H9 (cell line): ENCODE measurements around the gene OXTR. TPM values are rescaled to one million over a fixed set of nuclear protein-coding genes. Genes with fewer than 3 reads are reported as not detected.

ENCODE experiments used
- DNase-seq: peaks from one replicate; pipeline ENCODE4 v3.0.0-alpha.2; 2017
- H2AFZ ChIP-seq: one replicate; pipeline ENCODE4 v1.6.1; 2013; ENCODE audit warnings: mild to moderate bottlenecking, low read length, control low read depth, moderate library complexity
- H2AK5ac ChIP-seq: 2 replicates; pipeline ENCODE4 v1.6.1; 2013; ENCODE audit warnings: low read length, control low read depth, mixed read lengths; ENCODE audit not compliant: insufficient read length
- H2BK120ac ChIP-seq: one replicate; pipeline ENCODE4 v1.6.1; 2013; ENCODE audit warnings: low read depth, mild to moderate bottlenecking, low read length, control low read depth, inconsistent platforms; ENCODE audit not compliant: poor library complexity, severe bottlenecking
- H2BK12ac ChIP-seq: 2 replicates; pipeline ENCODE4 v1.6.1; 2013; ENCODE audit warnings: low read length, control low read depth, mixed read lengths, low read depth; ENCODE audit not compliant: insufficient read length
- H2BK15ac ChIP-seq: 2 replicates; pipeline ENCODE4 v1.6.1; 2013; ENCODE audit warnings: low read depth, low read length, control low read depth
- H2BK20ac ChIP-seq: one replicate; pipeline ENCODE4 v1.6.1; 2013; ENCODE audit warnings: low read depth, mild to moderate bottlenecking, low read length, control low read depth, inconsistent platforms; ENCODE audit not compliant: poor library complexity, severe bottlenecking
- H2BK5ac ChIP-seq: 2 replicates; pipeline ENCODE4 v1.6.1; 2013; ENCODE audit warnings: low read length, control low read depth, mixed read lengths; ENCODE audit not compliant: insufficient read length
- H3K14ac ChIP-seq: 2 replicates; pipeline ENCODE4 v1.6.1; 2013; ENCODE audit warnings: low read length, control low read depth; ENCODE audit not compliant: insufficient read depth
- H3K18ac ChIP-seq: 2 replicates; pipeline ENCODE4 v1.6.1; 2013; ENCODE audit warnings: low read depth, mild to moderate bottlenecking, mixed read lengths, low read length, control low read depth; ENCODE audit not compliant: insufficient read length
- H3K23ac ChIP-seq: 2 replicates; pipeline ENCODE4 v1.6.1; 2013; ENCODE audit warnings: low read length, control low read depth, mixed read lengths, low read depth; ENCODE audit not compliant: insufficient read length
- H3K23me2 ChIP-seq: 2 replicates; pipeline ENCODE4 v1.6.1; 2013; ENCODE audit warnings: low read depth, mild to moderate bottlenecking, mixed read lengths, low read length, control low read depth; ENCODE audit not compliant: insufficient read length, poor library complexity, severe bottlenecking
- H3K27ac ChIP-seq: 2 replicates; pipeline ENCODE4 v1.5.1; 2013; ENCODE audit warnings: low read length, control low read depth, mixed read lengths, low read depth; ENCODE audit not compliant: insufficient read length
- H3K27me3 ChIP-seq: 2 replicates; pipeline ENCODE4 v1.6.1; 2013; ENCODE audit warnings: low read length, control low read depth, inconsistent platforms; ENCODE audit not compliant: insufficient read depth
- H3K4ac ChIP-seq: 2 replicates; pipeline ENCODE4 v1.6.1; 2013; ENCODE audit warnings: low read depth, mild to moderate bottlenecking, control low read depth, inconsistent platforms, low read length, moderate library complexity
- H3K4me1 ChIP-seq: 2 replicates; pipeline ENCODE4 v1.6.1; 2013; ENCODE audit warnings: low read length, control low read depth, inconsistent platforms; ENCODE audit not compliant: insufficient read depth
- H3K4me2 ChIP-seq: 2 replicates; pipeline ENCODE4 v1.6.1; 2013; ENCODE audit warnings: low read length, control low read depth, mixed read lengths; ENCODE audit not compliant: insufficient read length, insufficient read depth
- H3K56ac ChIP-seq: 2 replicates; pipeline ENCODE4 v1.6.1; 2013; ENCODE audit warnings: low read depth, mild to moderate bottlenecking, mixed read lengths, low read length, control low read depth; ENCODE audit not compliant: insufficient read length
- H3K79me1 ChIP-seq: 2 replicates; pipeline ENCODE4 v1.6.1; 2013; ENCODE audit warnings: low read depth, mild to moderate bottlenecking, moderate library complexity, low read length, control low read depth, inconsistent platforms; ENCODE audit not compliant: insufficient read depth, poor library complexity, severe bottlenecking
- H3K79me2 ChIP-seq: 2 replicates; pipeline ENCODE4 v1.6.1; 2013; ENCODE audit warnings: low read length, control low read depth, inconsistent platforms; ENCODE audit not compliant: insufficient read depth
- H3K9ac ChIP-seq: 2 replicates; pipeline ENCODE4 v1.6.1; 2013; ENCODE audit warnings: low read length, control low read depth, mixed read lengths; ENCODE audit not compliant: insufficient read length; ENCODE audit errors: extremely low read depth
- H3K9me3 ChIP-seq: one replicate; pipeline ENCODE4 v1.6.1; 2013; ENCODE audit warnings: low read depth, low read length, inconsistent platforms; ENCODE audit not compliant: control insufficient read depth
- H3T11ph ChIP-seq: one replicate; pipeline ENCODE4 v1.6.1; 2013; ENCODE audit warnings: mild to moderate bottlenecking, low read length, control low read depth, inconsistent platforms
- H4K20me1 ChIP-seq: one replicate; pipeline ENCODE4 v1.6.1; 2013; ENCODE audit not compliant: control insufficient read depth, insufficient read length, insufficient read depth
- H4K5ac ChIP-seq: 2 replicates; pipeline ENCODE4 v1.6.1; 2013; ENCODE audit warnings: low read depth, mild to moderate bottlenecking, mixed read lengths, low read length, control low read depth; ENCODE audit not compliant: insufficient read length
- H4K8ac ChIP-seq: replicated peaks from 2 replicates; pipeline ENCODE4 v1.6.1; 2013; ENCODE audit warnings: low read length, control low read depth, mixed read lengths, low read depth; ENCODE audit not compliant: insufficient read length
- H4K91ac ChIP-seq: 2 replicates; pipeline ENCODE4 v1.6.1; 2013; ENCODE audit warnings: low read depth, mild to moderate bottlenecking, moderate library complexity, mixed read lengths, low read length, control low read depth; ENCODE audit not compliant: insufficient read length
- H3K27ac Mint-ChIP-seq, 3 experiments: 2 replicates in 2 of 3; 3 replicates in 1 of 3; pipeline ENCODE4 v1.8.0; 2020 to 2021; ENCODE audit warnings: mixed read lengths in 3 of 3, mild to moderate bottlenecking in 1 of 3, moderate library complexity in 1 of 3
- H3K27me3 Mint-ChIP-seq: 2 replicates; pipeline ENCODE4 v1.8.0; 2021; ENCODE audit warnings: low read depth, mild to moderate bottlenecking, moderate library complexity, mixed read lengths
- H3K36me3 Mint-ChIP-seq, 3 experiments: 2 replicates in 2 of 3; 3 replicates in 1 of 3; pipeline ENCODE4 v1.8.0; 2020 to 2021; ENCODE audit warnings: low read depth in 3 of 3, mixed read lengths in 3 of 3; ENCODE audit not compliant: insufficient read depth in 1 of 3
- H3K4me1 Mint-ChIP-seq, 2 experiments: 2 replicates each; pipeline ENCODE4 v1.8.0; 2020; ENCODE audit warnings: mixed read lengths in 2 of 2
- H3K4me3 Mint-ChIP-seq, 2 experiments: 2 replicates in 1 of 2; 3 replicates in 1 of 2; pipeline ENCODE4 v1.8.0; 2020 to 2021; ENCODE audit warnings: mild to moderate bottlenecking in 2 of 2, mixed read lengths in 2 of 2, moderate library complexity in 1 of 2
- H3K9me3 Mint-ChIP-seq, 2 experiments: 2 replicates in 1 of 2; 3 replicates in 1 of 2; pipeline ENCODE4 v1.8.0; 2020; ENCODE audit warnings: mild to moderate bottlenecking in 2 of 2, mixed read lengths in 2 of 2, moderate library complexity in 1 of 2
- WGBS: extraction: QIAGEN DNeasy Blood & Tissue Kit; methylation state at CpG from one replicate; pipeline ENCODE4 v1.1.7; 2013; ENCODE audit warnings: missing lambda C conversion rate, low lambda C conversion rate, mixed read lengths; ENCODE audit not compliant: insufficient read length; ENCODE audit errors: extremely low coverage; 5-methylcytosine and 5-hydroxymethylcytosine counted together
- total RNA-seq: library from RNA; stranded (reverse); gene quantifications from 2 replicates; pipeline ENCODE4 v1.2.1, GENCODE V29; 2021
- TF ChIP-seq, protein P1 (sequence below): fragments of 200-600 bp; sonication (generic); conservative IDR thresholded peaks from 3 replicates; pipeline ENCODE4 v1.8.0; 2021; ENCODE audit warnings: antibody characterized with exemption, mild to moderate bottlenecking

OXTR gene
- total RNA-seq, 1 experiment from 2014 or later = 1.7 TPM

DNA sequence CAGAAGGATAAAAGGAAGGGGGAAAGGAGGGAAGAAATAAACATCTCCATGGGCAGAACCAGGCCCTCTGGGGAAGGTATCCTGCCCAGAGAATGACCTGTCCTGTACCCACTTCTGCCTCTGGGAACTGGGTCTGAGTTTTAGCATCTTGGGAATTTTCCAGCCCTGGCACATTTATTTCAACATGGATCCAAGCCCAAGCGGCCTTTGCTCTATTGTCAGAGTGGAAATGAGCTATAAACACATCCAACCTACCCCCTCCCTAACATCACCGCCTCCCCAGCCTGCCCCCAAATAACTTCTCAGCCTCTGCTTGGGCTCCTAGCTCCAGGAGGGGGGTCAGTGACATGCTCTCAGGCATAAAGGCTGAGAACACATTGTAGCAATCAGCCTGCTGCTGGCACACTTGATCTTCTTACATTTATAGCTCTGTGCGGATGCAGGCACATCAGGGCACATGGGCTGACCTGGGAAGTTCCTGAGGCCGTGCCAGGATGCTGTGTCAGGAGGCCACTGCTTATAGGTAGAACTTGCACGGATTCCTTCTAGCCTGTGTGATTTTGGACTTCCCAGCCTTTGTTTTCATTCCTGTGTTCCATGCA lies 4.6 kb upstream of the OXTR start:
- no peak overlapping the region for H3K9ac ChIP-seq
- H3T11ph ChIP-seq = no peak overlapping the region
- H3K79me1 ChIP-seq = no peaks in the 10 kb centered on the region
- no peak overlapping the region for H2BK5ac ChIP-seq
- no CpG with 5 or more reads among the region's 5 CpGs for WGBS
- H3K4me1 ChIP-seq = peaks cover 2% of the 10 kb centered on the region; the same call in 1 of the 2 replicates
- H3K18ac ChIP-seq = no peak overlapping the region
- peaks cover 37% of the 10 kb centered on the region for H3K27me3 Mint-ChIP-seq
- TF ChIP-seq, protein P1, sequence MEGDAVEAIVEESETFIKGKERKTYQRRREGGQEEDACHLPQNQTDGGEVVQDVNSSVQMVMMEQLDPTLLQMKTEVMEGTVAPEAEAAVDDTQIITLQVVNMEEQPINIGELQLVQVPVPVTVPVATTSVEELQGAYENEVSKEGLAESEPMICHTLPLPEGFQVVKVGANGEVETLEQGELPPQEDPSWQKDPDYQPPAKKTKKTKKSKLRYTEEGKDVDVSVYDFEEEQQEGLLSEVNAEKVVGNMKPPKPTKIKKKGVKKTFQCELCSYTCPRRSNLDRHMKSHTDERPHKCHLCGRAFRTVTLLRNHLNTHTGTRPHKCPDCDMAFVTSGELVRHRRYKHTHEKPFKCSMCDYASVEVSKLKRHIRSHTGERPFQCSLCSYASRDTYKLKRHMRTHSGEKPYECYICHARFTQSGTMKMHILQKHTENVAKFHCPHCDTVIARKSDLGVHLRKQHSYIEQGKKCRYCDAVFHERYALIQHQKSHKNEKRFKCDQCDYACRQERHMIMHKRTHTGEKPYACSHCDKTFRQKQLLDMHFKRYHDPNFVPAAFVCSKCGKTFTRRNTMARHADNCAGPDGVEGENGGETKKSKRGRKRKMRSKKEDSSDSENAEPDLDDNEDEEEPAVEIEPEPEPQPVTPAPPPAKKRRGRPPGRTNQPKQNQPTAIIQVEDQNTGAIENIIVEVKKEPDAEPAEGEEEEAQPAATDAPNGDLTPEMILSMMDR = no peak
- no peak overlapping the region for H3K4ac ChIP-seq
- H3K27me3 ChIP-seq = no peaks in the 10 kb centered on the region; the same call in 1 of the 2 replicates
- H4K5ac ChIP-seq = no peak overlapping the region
- no peak overlapping the region for H2AK5ac ChIP-seq
- H3K4me3 Mint-ChIP-seq = no peak overlapping the region
- no peak overlapping the region for H3K23ac ChIP-seq
- no peak overlapping the region for H4K8ac ChIP-seq
- no peaks in the 10 kb centered on the region for H3K9me3 Mint-ChIP-seq
- H3K36me3 Mint-ChIP-seq = peaks cover 0 to 3% (median 0%) of the 10 kb centered on the region in 3 experiments; a peak in 2 of 7 replicates
- DNase-seq = no peak
- peaks cover 2% of the 10 kb centered on the region for H3K23me2 ChIP-seq
- H3K56ac ChIP-seq = no peak overlapping the region
- H3K9me3 ChIP-seq = no peaks in the 10 kb centered on the region
- no peak overlapping the region for H3K4me2 ChIP-seq
- no peak overlapping the region for H2BK120ac ChIP-seq
- no peak overlapping the region for H3K27ac Mint-ChIP-seq
- peaks cover 23 to 31% of the 10 kb centered on the region in 2 experiments for H3K4me1 Mint-ChIP-seq
- H3K79me2 ChIP-seq = no peaks in the 10 kb centered on the region
- no peak overlapping the region for H2BK20ac ChIP-seq
- no peak overlapping the region for H3K14ac ChIP-seq
- no peak overlapping the region for H3K27ac ChIP-seq
- H2AFZ ChIP-seq = no peak overlapping the region
- H2BK12ac ChIP-seq = no peak overlapping the region
- no peak overlapping the region for H4K91ac ChIP-seq
- H2BK15ac ChIP-seq = no peak overlapping the region
- H4K20me1 ChIP-seq = no peaks in the 10 kb centered on the region
